ENCODE results near the gene PCCB. TPM values are rescaled to one million over a fixed set of nuclear protein-coding genes. Genes with fewer than 3 reads are reported as not detected.

The PCCB gene
- total RNA-seq, 1 donor from 2014 or later: 104 TPM

Other genes starting within 250 kb of the PCCB start
- 14.4 and 19.9 TPM in 2 replicates for gene MSL2, start 54.0 kb upstream of the PCCB start, total RNA-seq